Body of pancreas (tissue), 4 donors: Measurements from ENCODE around the gene SLC23A1.

Experiments
- CTCF ChIP-seq, 7 experiments: fragments of 450-650 bp in 4 of 7; fragments of 200-600 bp in 3 of 7; sonication (generic) in 3 of 7; IDR thresholded peaks; one replicate each; pipeline ENCODE4 v1.5.1; 2016 to 2019; ENCODE audit warnings: antibody characterized with exemption in 7 of 7
- POLR2A ChIP-seq, 3 donors: fragments of 450-650 bp; IDR thresholded peaks; one replicate each; pipeline ENCODE4 v1.6.1; 2016; ENCODE audit warnings: antibody characterized with exemption in 3 of 3, mild to moderate bottlenecking in 2 of 3

- TF ChIP-seq CTCF (IDR thresholded peaks at IDR 0.05) (no peak), POLR2A (IDR thresholded peaks at IDR 0.05) (no peak)
Measured at GRCh38 chr5:139384591-139385051, 1.5 kb upstream of the SLC23A1 start.
